ENCODE measurements around the gene CD28. TPM values are rescaled to one million over a fixed set of nuclear protein-coding genes. Genes with fewer than 3 reads are reported as not detected.

Gene CD28
- total and polyA plus RNA-seq, 2 donors (not counting 3 experiments of a cell fraction or from before 2014, with no cell fraction given) = 0.15 TPM; not detected in 1

GRCh38 chr2:203728321-203728720, 21.9 kb downstream of the CD28 start:
- H2AFZ ChIP-seq (ENCODE audit: low read depth, low read length) = no peak overlapping the region
- ChIA-PET POLR2A (no interaction called here), CTCF (interaction anchor here (1.1 kb wide), 1 partner anchor 11 kb away, joined by 4 read pairs; no protein-coding TSS in a partner anchor)
- H3K4me2 ChIP-seq (ENCODE audit: insufficient read depth, low read length) = no peak overlapping the region
- H3K27me3 ChIP-seq (ENCODE audit: control insufficient read depth in 2 of 2, insufficient read depth in 2 of 2, low read length in 2 of 2) = no peaks in the 10 kb centered on the region
- no peaks in the 10 kb centered on the region for H3K4me1 ChIP-seq (ENCODE audit: control insufficient read depth, extremely low read depth, insufficient read depth, low read length)
- no peaks in the 10 kb centered on the region for H3K79me2 ChIP-seq (ENCODE audit: control insufficient read depth, insufficient read depth, low read length)
- intact Hi-C loops (cut with micrococcal nuclease) (no loop called here), dilution Hi-C loops (cut with MboI; ENCODE audit: extremely low pct_ligation_motif_present, low sequenced_read_pairs) (no loop called here)
- TF ChIP-seq, protein P1, sequence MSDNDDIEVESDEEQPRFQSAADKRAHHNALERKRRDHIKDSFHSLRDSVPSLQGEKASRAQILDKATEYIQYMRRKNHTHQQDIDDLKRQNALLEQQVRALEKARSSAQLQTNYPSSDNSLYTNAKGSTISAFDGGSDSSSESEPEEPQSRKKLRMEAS (IDR thresholded peaks at IDR 0.05; ENCODE audit: insufficient read depth, insufficient read length) = no peak
- TF ChIP-seq GATA2 (IDR thresholded peaks at IDR 0.05; ENCODE audit: insufficient read depth, insufficient read length, low read depth, low read length) (no peak), POLR2A (IDR thresholded peaks at IDR 0.05; ENCODE audit: low read depth, low read length) (no peak)
- H3K9ac ChIP-seq (replicated peaks; ENCODE audit: extremely low read depth, insufficient read depth, low read length) = no peak overlapping the region
- no peak overlapping the region for H3K4me3 ChIP-seq (replicated peaks in 1 of 3; ENCODE audit: insufficient read depth in 1 of 3, low read depth in 1 of 3, low read length in 3 of 3)
- FAIRE-seq (peak; percentile 18), DNase-seq (ENCODE audit: low read depth, low spot score) (peak; percentile 61)
- no peaks in the 10 kb centered on the region for H3K9me3 ChIP-seq (replicated peaks; ENCODE audit: control insufficient read depth, insufficient read depth, low read length)
- BruUV-seq (replicated peaks) = no TSS peak
- H3K9me1 ChIP-seq (replicated peaks; ENCODE audit: control insufficient read depth, extremely low read depth, insufficient read depth, low read length) = no peaks in the 10 kb centered on the region
- H3K27ac ChIP-seq (ENCODE audit: insufficient read depth, low read depth, low read length) = no peak overlapping the region
- no peaks in the 10 kb centered on the region for H4K20me1 ChIP-seq (replicated peaks; ENCODE audit: control insufficient read depth, extremely low read depth, insufficient read depth, low read length)
- H3K36me3 ChIP-seq (ENCODE audit: control insufficient read depth in 2 of 2, extremely low read depth in 1 of 2, insufficient read depth in 2 of 2, low read length in 2 of 2) = no peaks in the 10 kb centered on the region

DNA sequence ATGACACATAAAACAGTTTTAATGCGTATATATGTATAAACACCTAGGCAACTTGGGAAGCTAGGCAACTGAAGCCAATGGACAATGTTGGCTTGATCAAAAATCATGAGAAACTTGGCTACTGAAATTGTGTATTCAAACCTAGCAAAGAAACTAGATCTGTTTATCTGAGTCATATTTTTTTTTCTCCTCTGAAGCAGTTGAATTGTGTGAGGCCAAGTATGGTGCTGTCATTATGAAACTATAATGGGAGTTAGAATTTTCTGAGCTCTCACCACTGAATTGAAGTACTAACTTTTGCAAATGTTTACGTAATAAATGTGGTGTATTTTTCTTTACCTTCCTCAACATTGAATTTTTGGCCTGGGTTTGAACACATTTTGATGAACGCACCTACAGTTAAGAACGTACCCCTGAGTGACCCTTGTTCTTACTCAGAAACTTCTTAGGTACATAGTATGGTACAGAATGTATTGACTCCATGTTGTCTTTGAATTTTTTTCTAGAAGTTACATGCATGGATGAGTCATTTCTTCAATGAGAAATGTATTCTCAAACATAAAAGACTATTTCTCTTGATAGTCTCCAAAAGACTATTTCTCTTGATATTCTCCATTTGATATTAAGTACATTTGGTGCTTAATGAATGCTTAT, 23.8 kb downstream of the CD28 start:
- Histone ChIP-seq H3K4me2 (ENCODE audit: insufficient read depth, low read length) (no peak overlapping the region), H3K27ac (ENCODE audit: insufficient read depth, low read depth, low read length) (no peak overlapping the region), H3K27me3 (ENCODE audit: control insufficient read depth in 2 of 2, insufficient read depth in 2 of 2, low read length in 2 of 2) (no peaks in the 10 kb centered on the region), H3K9ac (replicated peaks; ENCODE audit: extremely low read depth, insufficient read depth, low read length) (no peak overlapping the region), H3K4me3 (replicated peaks in 1 of 3; ENCODE audit: insufficient read depth in 1 of 3, low read depth in 1 of 3, low read length in 3 of 3) (no peak overlapping the region), H3K9me1 (replicated peaks; ENCODE audit: control insufficient read depth, extremely low read depth, insufficient read depth, low read length) (no peaks in the 10 kb centered on the region), H4K20me1 (replicated peaks; ENCODE audit: control insufficient read depth, extremely low read depth, insufficient read depth, low read length) (no peaks in the 10 kb centered on the region), H3K36me3 (ENCODE audit: control insufficient read depth in 2 of 2, extremely low read depth in 1 of 2, insufficient read depth in 2 of 2, low read length in 2 of 2) (no peaks in the 10 kb centered on the region), H3K9me3 (replicated peaks; ENCODE audit: control insufficient read depth, insufficient read depth, low read length) (no peaks in the 10 kb centered on the region), H3K4me1 (ENCODE audit: control insufficient read depth, extremely low read depth, insufficient read depth, low read length) (no peaks in the 10 kb centered on the region), H3K79me2 (ENCODE audit: control insufficient read depth, insufficient read depth, low read length) (no peaks in the 10 kb centered on the region), H2AFZ (ENCODE audit: low read depth, low read length) (no peak overlapping the region)
- no peak for DNase-seq (ENCODE audit: low read depth, low spot score)
- FAIRE-seq = no peak
- TF ChIP-seq FOS (IDR thresholded peaks at IDR 0.05; ENCODE audit: borderline replicate concordance, insufficient read depth, low read length) = peak; percentile 24
- no peak for TF ChIP-seq POLR2A (IDR thresholded peaks at IDR 0.05; ENCODE audit: low read depth, low read length)
- TF ChIP-seq JUN (IDR thresholded peaks at IDR 0.05; ENCODE audit: borderline replicate concordance, insufficient read depth, insufficient read length, low read depth) = peak; percentile 15
- no peak for TF ChIP-seq POLR2AphosphoS5 (IDR thresholded peaks at IDR 0.05; ENCODE audit: insufficient read depth, low read depth, low read length)
- no peak for TF ChIP-seq EZH2 (IDR thresholded peaks at IDR 0.05; ENCODE audit: borderline replicate concordance, low read depth, low read length, severe bottlenecking)
- TF ChIP-seq, protein P2, sequence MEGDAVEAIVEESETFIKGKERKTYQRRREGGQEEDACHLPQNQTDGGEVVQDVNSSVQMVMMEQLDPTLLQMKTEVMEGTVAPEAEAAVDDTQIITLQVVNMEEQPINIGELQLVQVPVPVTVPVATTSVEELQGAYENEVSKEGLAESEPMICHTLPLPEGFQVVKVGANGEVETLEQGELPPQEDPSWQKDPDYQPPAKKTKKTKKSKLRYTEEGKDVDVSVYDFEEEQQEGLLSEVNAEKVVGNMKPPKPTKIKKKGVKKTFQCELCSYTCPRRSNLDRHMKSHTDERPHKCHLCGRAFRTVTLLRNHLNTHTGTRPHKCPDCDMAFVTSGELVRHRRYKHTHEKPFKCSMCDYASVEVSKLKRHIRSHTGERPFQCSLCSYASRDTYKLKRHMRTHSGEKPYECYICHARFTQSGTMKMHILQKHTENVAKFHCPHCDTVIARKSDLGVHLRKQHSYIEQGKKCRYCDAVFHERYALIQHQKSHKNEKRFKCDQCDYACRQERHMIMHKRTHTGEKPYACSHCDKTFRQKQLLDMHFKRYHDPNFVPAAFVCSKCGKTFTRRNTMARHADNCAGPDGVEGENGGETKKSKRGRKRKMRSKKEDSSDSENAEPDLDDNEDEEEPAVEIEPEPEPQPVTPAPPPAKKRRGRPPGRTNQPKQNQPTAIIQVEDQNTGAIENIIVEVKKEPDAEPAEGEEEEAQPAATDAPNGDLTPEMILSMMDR (IDR thresholded peaks at IDR 0.05; ENCODE audit: extremely low read depth in 1 of 2, insufficient read depth in 1 of 2, low read depth in 1 of 2, low read length in 2 of 2) = no peak
- no peak for TF ChIP-seq GATA2 (IDR thresholded peaks at IDR 0.05; ENCODE audit: insufficient read depth, insufficient read length, low read depth, low read length)
- TF ChIP-seq, protein P1 (IDR thresholded peaks at IDR 0.05; ENCODE audit: insufficient read depth, insufficient read length) = no peak
- TF ChIP-seq MYC (IDR thresholded peaks at IDR 0.05; ENCODE audit: low read depth, low read length) = no peak
- BruUV-seq (replicated peaks) = no TSS peak
- ChIA-PET CTCF (no interaction called here), POLR2A (no interaction called here)
- intact Hi-C loops (cut with micrococcal nuclease) (no loop called here), dilution Hi-C loops (cut with MboI; ENCODE audit: extremely low pct_ligation_motif_present, low sequenced_read_pairs) (no loop called here)
